ENCODE measurements around the gene NR0B2.
A peak's percentile ranks its signal among the peaks of the same experiment; 100 is the strongest.
"Not testable (repeated sequence)": the region's sequence is repeated elsewhere in the genome, so short reads cannot be mapped to it uniquely, and the experiment has no call there.

Gene NR0B2

GRCh38 chr1:26889551-26890466 lies 24.0 kb downstream of the NR0B2 start, which contains the start of gene GPN2:
TSS of gene GPN2 (minus strand) at chr1:26890283. CDS start at chr1:26890096, 187 bp downstream.
- peak; percentile 59 to 78 (median 60) for DNase-seq (ENCODE audit: low read depth in 3 of 3)

DNA sequence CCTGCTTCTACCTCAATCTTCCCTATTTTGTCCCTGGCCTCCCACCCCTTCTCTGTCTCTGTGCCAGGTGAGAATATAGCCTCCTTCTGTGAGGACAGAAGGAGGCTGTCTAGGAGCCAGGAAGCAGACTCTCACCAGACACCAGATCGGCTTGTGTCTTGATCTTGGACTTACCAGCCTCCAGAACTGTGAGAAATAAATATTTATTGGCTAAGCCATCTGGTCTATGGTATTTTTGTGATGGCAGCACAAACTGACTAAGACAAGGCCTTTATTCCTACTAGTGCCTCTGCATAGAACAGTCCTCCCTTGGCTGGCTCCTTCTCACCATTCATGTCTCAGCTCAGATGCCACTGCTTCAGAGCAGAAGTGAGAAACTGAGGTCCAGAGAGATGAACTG lies 25.5 kb downstream of the NR0B2 start:
- no peak for DNase-seq (ENCODE audit: low read depth in 3 of 3)

GRCh38 chr1:26887125-26887524 lies 26.6 kb downstream of the NR0B2 start:
- no peak for DNase-seq (ENCODE audit: low read depth in 3 of 3)

DNA sequence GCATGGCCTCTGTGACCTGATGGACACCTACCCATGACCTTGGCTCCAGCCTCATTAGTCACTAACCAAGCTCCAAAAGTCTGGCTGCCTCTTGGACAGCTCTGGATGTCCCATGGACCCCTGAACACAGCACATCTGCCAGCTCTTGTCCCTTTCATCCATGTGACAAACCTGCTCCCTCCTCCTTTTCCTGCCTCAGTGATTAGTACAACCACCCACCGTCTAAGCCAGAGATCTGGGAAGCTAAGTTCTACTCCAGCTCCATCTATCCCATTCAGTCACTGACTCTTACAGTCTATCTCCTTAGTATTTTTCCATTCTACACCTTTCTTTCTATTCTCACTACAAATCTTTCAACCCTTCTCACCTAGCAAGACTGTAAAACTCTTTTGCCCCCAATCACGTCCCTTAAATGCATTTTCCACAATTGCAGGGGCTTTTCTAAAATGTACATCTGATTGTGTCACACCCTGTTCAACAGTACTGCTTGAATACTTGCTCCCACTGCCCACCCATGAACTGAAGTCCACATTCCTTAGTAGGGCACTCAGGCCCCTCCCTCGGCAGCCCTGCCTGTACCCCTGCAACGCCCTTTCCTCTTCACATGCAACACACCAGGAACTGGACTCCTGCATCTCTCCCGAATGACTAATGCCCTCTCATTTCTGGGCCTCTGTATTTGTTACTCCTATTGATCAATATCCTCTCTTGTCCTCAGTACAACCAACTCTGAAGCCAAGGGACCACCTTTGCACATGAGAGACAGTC lies 30.9 kb downstream of the NR0B2 start:
- no peak for DNase-seq (ENCODE audit: low read depth in 3 of 3)

DNA sequence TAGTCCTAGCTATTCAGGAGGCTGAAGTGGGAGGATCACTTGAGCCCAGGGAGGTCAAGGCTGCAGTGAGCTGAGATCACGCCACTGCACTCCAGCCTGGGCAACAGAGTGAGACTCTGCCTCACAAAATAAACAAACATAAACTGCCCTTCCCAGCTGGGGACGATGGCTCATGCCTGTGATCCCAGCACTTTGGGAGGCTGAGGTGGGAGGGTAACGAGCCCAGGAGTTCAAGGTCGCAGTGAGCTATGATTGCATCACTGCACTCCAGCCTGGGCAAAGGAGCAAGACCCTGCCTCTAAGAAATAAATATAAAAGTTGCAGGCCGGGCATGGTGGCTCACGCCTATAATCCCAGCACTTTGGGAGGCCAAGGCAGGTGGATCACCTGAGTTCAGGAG lies 32.2 kb downstream of the NR0B2 start:
- not testable (repeated sequence) for DNase-seq (ENCODE audit: low read depth in 3 of 3)

DNA sequence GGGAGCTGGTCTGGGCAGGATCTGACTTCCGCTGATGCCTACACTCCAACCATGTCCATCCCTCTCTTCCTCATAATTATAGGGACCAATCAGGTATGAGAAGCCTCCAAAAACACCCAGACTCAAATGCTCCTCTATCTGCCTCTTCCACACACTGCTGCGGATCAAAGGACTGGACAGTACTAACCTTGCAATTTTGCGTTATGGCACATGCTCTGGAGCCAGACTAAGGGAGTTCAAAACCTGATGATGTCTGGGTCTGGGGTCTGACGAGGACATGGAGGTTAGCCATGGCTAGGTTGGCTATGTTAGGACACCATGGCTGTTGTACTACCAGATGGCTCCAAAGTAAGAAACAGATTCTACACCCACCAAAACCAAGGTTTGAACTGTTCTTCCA lies 34.0 kb downstream of the NR0B2 start:
- DNase-seq (ENCODE audit: low read depth in 3 of 3), result no peak

DNA sequence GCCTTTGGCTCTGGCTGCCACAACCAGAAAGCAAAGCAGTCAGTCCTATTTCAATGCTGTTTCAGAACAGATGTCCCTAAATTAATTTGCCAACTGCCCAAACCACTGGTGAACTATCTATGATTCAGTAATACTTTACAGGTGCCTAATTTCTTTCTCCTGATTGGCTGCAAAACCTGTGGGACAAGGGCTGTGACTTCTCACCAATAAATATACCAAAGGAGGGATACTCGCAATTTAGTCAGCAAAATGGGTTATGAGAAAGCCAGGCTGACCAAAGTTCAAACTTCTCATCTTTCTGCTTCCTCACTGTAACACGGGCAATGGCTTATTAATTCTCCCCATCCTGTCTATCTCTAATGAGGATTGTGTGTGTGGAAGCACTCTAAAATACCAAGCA lies 36.4 kb downstream of the NR0B2 start:
- DNase-seq (ENCODE audit: low read depth in 3 of 3), result no peak

DNA sequence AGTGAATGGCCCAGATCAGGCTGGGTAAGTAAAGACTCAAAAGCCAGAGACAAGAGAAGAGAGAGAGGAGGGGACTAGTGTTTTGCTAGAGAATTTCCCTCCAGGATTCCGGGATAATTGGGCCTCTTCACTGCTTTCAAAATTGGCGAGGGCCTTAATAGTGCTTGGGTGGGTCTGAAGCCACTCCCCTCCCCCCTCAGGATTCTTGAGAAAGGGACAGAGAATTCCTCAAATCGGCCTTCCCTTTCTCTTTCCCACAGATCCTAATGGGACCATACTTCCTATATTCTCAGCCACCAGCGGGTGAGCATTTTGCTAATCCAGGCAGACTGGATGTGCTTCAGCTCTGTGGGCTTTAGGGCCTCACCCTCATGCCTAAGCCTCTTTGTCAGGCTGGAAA lies 38.9 kb downstream of the NR0B2 start:
- no peak for DNase-seq (ENCODE audit: low read depth in 3 of 3)

DNA sequence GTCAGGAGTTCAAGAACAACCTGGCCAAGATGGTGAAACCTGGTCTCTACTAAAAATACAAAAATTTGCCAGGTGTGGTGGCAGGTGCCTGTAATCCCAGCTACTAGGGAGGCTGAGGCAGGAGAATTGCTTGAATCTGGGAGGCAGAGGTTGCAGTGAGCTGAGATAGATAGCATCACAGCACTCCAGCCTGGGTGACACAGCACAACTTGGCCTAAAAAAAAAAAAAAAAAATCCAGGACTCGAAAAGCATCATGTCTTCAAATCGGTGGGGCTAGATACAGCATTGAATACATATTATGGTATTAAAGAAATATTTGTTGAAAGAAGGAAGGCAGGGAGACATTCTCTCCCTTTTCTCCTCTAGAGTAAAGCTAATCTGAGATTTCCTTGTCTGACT lies 40.7 kb downstream of the NR0B2 start:
- DNase-seq (ENCODE audit: low read depth in 3 of 3), result not testable (repeated sequence)

- DNase-seq (ENCODE audit: low read depth in 3 of 3), result peak; percentile 85 to 96 (median 87)
Measured at GRCh38 chr1:26864610-26865480, 48.9 kb downstream of the NR0B2 start.

DNA sequence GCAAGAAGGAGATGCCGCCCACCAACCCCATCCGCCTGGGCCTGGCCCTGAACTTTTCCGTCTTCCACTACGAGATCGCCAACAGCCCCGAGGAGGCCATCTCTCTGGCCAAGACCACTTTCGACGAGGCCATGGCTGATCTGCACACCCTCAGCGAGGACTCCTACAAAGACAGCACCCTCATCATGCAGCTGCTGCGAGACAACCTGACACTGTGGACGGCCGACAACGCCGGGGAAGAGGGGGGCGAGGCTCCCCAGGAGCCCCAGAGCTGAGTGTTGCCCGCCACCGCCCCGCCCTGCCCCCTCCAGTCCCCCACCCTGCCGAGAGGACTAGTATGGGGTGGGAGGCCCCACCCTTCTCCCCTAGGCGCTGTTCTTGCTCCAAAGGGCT lies 50.1 kb downstream of the NR0B2 start:
- no peak for DNase-seq (ENCODE audit: low read depth in 3 of 3)

DNA sequence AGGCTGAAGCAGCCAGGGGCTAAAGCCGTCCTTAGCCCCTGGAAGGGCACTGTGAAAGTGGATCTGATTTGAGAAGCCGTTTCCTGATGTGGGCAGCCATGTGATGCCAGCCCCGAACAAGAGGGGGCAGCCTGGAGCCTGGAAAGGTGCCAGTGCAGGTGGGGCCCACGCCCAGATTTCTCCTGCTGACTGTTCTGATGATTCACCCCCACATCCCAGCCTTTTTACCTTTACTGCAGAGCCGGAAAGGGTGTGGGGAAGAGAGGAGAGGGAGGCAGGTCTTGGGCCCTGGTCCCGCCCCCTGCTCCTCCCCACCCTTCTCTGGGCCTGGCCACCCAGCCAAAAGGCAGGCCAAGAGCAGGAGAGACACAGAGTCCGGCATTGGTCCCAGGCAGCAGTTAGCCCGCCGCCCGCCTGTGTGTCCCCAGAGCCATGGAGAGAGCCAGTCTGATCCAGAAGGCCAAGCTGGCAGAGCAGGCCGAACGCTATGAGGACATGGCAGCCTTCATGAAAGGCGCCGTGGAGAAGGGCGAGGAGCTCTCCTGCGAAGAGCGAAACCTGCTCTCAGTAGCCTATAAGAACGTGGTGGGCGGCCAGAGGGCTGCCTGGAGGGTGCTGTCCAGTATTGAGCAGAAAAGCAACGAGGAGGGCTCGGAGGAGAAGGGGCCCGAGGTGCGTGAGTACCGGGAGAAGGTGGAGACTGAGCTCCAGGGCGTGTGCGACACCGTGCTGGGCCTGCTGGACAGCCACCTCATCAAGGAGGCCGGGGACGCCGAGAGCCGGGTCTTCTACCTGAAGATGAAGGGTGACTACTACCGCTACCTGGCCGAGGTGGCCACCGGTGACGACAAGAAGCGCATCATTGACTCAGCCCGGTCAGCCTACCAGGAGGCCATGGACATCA lies 50.7 kb downstream of the NR0B2 start, which contains the start of gene SFN:
Gene SFN, plus strand, starts transcription at position 369 of the 904 bp plus-strand sequence. Its CDS starts 64 bp downstream, at position 433.
- peak in 2 of 3 experiments; percentile 20 to 63 for DNase-seq (ENCODE audit: low read depth in 3 of 3)

GRCh38 chr1:26861889-26862378 lies 51.8 kb downstream of the NR0B2 start:
- DNase-seq (ENCODE audit: low read depth in 3 of 3), result no peak

All from stimulated activated CD4-positive, alpha-beta T cell treated with anti-CD3 and anti-CD28 coated beads, TNF-alpha, amount 100 ng/mL, for 24 hours (primary cell).